DND-41 (cell line): ENCODE measurements around the gene ZNF526.
A peak's percentile ranks its signal among the peaks of the same experiment; 100 is the strongest.

ENCODE experiments used
- ATAC-seq: fragments of 200-7000 bp; cut with Tn5 transposase; 3 replicates; pipeline ENCODE4 v1.9.1; 2021; ENCODE audit warnings: low read depth; ENCODE audit not compliant: insufficient read depth
- DNase-seq: peaks from one replicate; pipeline ENCODE4 v3.0.0-alpha.2; 2020
- H2AFZ ChIP-seq: 2 replicates; pipeline ENCODE4 v1.6.0; 2012; ENCODE audit warnings: low read depth, low read length
- H3K27ac ChIP-seq: 2 replicates; pipeline ENCODE4 v1.5.1; 2012; ENCODE audit warnings: low read length, inconsistent platforms
- H3K27me3 ChIP-seq: fragments of 200-600 bp; sonication (generic); 2 replicates; pipeline ENCODE4 v1.6.0; 2012; ENCODE audit warnings: low read length, mild to moderate bottlenecking, inconsistent platforms; ENCODE audit not compliant: insufficient read depth, poor library complexity
- H3K36me3 ChIP-seq: 2 replicates; pipeline ENCODE4 v1.5.1; 2012; ENCODE audit warnings: low read length, inconsistent platforms; ENCODE audit not compliant: insufficient read depth
- H3K4me1 ChIP-seq: 2 replicates; pipeline ENCODE4 v1.5.1; 2012; ENCODE audit warnings: mild to moderate bottlenecking, low read length; ENCODE audit not compliant: insufficient read depth
- H3K4me2 ChIP-seq: 2 replicates; pipeline ENCODE4 v1.6.0; 2012; ENCODE audit warnings: mild to moderate bottlenecking, moderate library complexity, low read length, inconsistent platforms; ENCODE audit not compliant: insufficient read depth
- H3K4me3 ChIP-seq, 2 experiments: fragments of 200-600 bp in 1 of 2; shearing (Covaris generic) in 1 of 2; 2 replicates each; pipeline ENCODE4 v1.5.1; 2012 to 2016; ENCODE audit warnings: inconsistent platforms in 2 of 2, low read length in 2 of 2, mild to moderate bottlenecking in 2 of 2, low read depth in 1 of 2, moderate library complexity in 1 of 2
- H3K79me2 ChIP-seq: 2 replicates; pipeline ENCODE4 v1.6.0; 2012; ENCODE audit warnings: low read length, inconsistent platforms; ENCODE audit not compliant: insufficient read depth
- H3K9ac ChIP-seq: 2 replicates; pipeline ENCODE4 v1.6.0; 2012; ENCODE audit warnings: low read depth, mild to moderate bottlenecking, inconsistent platforms, low read length, moderate library complexity
- H3K9me3 ChIP-seq: 2 replicates; pipeline ENCODE4 v1.5.1; 2012; ENCODE audit warnings: low read length, moderate library complexity, mild to moderate bottlenecking, inconsistent platforms; ENCODE audit not compliant: insufficient read depth, severe bottlenecking
- H4K20me1 ChIP-seq: 2 replicates; pipeline ENCODE4 v1.6.0; 2012; ENCODE audit warnings: low read length; ENCODE audit not compliant: insufficient read depth
- CTCF ChIP-seq: IDR thresholded peaks from 2 replicates; pipeline ENCODE4 v1.5.1; 2012; ENCODE audit warnings: borderline replicate concordance, low read length, moderate library complexity, mild to moderate bottlenecking; ENCODE audit not compliant: poor library complexity, severe bottlenecking; ENCODE audit errors: extremely low read depth
- EZH2 ChIP-seq: IDR thresholded peaks from 3 replicates; pipeline ENCODE4 v1.6.1; 2012; ENCODE audit warnings: borderline replicate concordance, low read depth, mild to moderate bottlenecking, moderate library complexity, low read length, inconsistent platforms; ENCODE audit not compliant: severe bottlenecking

Gene ZNF526

GRCh38 chr19:42270346-42271044 is 50.4 kb downstream of the ZNF526 start:
- H3K79me2 ChIP-seq: peaks cover 28% of the 10 kb centered on the region

DNA sequence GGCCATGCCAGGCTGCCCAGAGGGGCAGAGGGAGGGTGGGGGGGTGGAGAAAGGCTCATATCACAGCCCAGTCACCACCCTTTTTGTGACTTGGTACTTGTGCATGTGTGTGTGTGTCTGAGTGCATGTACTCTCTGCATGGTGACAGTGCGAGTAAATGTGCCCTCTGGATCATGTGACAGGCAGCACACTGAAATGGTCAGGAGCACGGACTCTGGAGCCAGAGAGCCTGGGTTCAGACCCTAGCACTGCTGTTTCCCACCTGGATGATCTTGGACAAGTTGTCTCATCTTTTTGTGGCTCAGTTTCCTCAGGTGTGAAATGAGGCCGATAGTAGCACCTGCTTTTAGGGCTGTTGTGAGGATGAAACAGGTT is 50.9 kb downstream of the ZNF526 start:
- H3K27ac ChIP-seq: peak overlapping the region; percentile 32; the same call in 1 of the 2 replicates
- peak overlapping the region; percentile 20 for H3K9ac ChIP-seq

More at GRCh38 chr19:42270346-42271044, 50.4 kb downstream of the ZNF526 start:
- H3K27ac ChIP-seq: peak overlapping the region; percentile 89
- no peaks in the 10 kb centered on the region for H3K9me3 ChIP-seq
- no peak overlapping the region for H2AFZ ChIP-seq
- no peaks in the 10 kb centered on the region for H3K27me3 ChIP-seq
- peak overlapping the region; percentile 69 to 92; a peak in 3 of 4 replicates for H3K4me3 ChIP-seq
- ATAC-seq (no peak), DNase-seq (peak; percentile 46)
- H3K4me2 ChIP-seq: peak overlapping the region; percentile 85
- peaks cover 24% of the 10 kb centered on the region for H3K4me1 ChIP-seq
- no peaks in the 10 kb centered on the region for H4K20me1 ChIP-seq
- peak overlapping the region; percentile 74 for H3K9ac ChIP-seq
- TF ChIP-seq CTCF (no peak), EZH2 (no peak)
- H3K36me3 ChIP-seq: peaks cover 42% of the 10 kb centered on the region

GRCh38 chr19:42271861-42272534 is 51.9 kb downstream of the ZNF526 start:
- Histone ChIP-seq H3K9ac (peak overlapping the region; percentile 20; the same call in 1 of the 2 replicates), H3K27ac (no peak overlapping the region), H3K27me3 (no peaks in the 10 kb centered on the region), H4K20me1 (no peaks in the 10 kb centered on the region), H2AFZ (no peak overlapping the region), H3K4me3 (no peak overlapping the region), H3K4me1 (peaks cover 24% of the 10 kb centered on the region), H3K4me2 (no peak overlapping the region), H3K9me3 (no peaks in the 10 kb centered on the region), H3K36me3 (peaks cover 42% of the 10 kb centered on the region), H3K79me2 (peaks cover 28% of the 10 kb centered on the region)
- no peak for DNase-seq
- TF ChIP-seq CTCF (no peak), EZH2 (no peak)
- ATAC-seq: no peak

More for the DNA sequence above, 50.9 kb downstream of the ZNF526 start:
- Histone ChIP-seq H3K4me2 (no peak overlapping the region), H3K9me3 (no peaks in the 10 kb centered on the region), H3K4me1 (peaks cover 24% of the 10 kb centered on the region), H3K27me3 (no peaks in the 10 kb centered on the region), H3K4me3 (no peak overlapping the region), H2AFZ (no peak overlapping the region), H4K20me1 (no peaks in the 10 kb centered on the region), H3K79me2 (peaks cover 28% of the 10 kb centered on the region), H3K36me3 (peaks cover 42% of the 10 kb centered on the region)
- DNase-seq (no peak), ATAC-seq (no peak)
- TF ChIP-seq EZH2: no peak
- no peak for TF ChIP-seq CTCF
